ENCODE data around the gene CCDC6. TPM values are rescaled to one million over a fixed set of nuclear protein-coding genes. Genes with fewer than 3 reads are reported as not detected.

CCDC6 gene
- total RNA-seq, 1 experiment from 2014 or later = 37.6 TPM

DNA sequence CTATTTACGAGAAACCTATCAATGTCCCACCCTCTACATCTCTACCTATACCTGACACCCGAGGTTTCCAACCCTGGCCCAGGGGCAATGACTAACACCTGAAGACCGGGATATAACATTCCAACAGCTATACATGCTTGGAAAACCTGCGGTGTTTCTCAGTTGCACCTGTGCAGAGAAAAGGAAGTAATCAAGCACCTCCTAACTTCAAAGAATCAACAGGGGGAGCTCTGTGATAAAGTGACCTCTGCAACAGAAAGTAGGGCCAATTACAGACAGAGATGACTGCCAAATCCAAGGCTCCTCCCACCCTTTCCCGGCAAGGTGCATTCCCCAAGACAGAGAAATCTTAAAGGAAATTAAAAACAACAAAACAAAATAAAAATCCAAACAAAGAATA lies 41.3 kb downstream of the CCDC6 start:
- intact Hi-C loops (cut with micrococcal nuclease) = loop anchor here (1.0 to 10.0 kb wide), 4 partner anchors 42 to 340 kb away; partner anchors contain the start of gene CCDC6
- peaks cover 31% of the 10 kb centered on the region for H4K20me1 ChIP-seq (ENCODE audit: low read length)

DNA sequence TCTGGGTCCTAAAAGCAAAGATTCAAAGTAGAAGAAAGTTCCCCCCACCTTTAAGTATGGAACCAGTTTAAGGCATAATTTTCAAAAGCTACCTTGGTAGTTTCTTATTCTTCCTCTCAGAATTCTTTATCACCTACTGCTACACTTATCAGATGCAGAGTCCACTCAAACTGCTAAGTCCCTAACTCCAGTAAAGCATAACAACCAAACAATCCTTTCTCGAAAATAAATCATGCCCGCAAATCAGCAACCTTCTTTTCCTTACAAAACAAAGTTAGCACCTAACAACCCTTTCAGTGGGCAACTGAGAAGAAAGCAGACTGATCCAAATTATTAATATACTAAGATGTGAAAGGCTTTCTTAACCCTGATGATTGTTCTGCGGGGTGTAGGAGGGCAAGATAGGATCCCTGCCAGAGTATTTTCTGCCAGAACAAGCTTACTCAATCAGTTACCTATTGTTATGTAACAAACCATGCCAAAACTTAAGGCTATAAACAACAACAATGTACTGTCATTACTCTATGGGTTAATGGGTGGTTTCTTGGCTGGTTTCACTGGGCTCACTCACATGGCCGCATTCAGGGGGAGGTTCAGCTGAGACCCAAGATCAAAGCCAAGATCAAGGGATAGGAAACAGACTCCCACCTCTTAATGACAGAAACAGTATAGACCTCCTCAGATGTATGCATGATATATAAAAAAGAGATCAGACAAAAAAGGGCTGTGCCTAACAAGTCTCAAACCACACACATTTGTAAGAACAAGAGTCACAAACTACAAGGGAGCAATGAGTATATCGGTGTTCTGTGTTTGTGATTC lies 42.0 kb downstream of the CCDC6 start:
- DNase-seq (no peak), ATAC-seq (peak; percentile 10; the same call in 1 of the 2 replicates)
- no peak overlapping the region for H3K27ac ChIP-seq (ENCODE audit: low read length)

More for the DNA sequence above, 41.3 kb downstream of the CCDC6 start:
- no peak overlapping the region for H3K4me3 ChIP-seq (ENCODE audit: low read length)
- H3K9me2 ChIP-seq (replicated peaks; ENCODE audit: low read length) = no peaks in the 10 kb centered on the region
- H2AFZ ChIP-seq (ENCODE audit: low read length) = no peak overlapping the region
- ATAC-seq (peak; percentile 81), DNase-seq (peak; percentile 90)
- POLR2A ChIA-PET (ENCODE audit: unreplicated experiment) = interaction anchor here (0.6 to 1.1 kb wide), 4 partner anchors 20 to 166 kb away, joined by 4 to 10 read pairs (median 4); partner anchors contain the start of gene CCDC6
- H3K79me2 ChIP-seq (ENCODE audit: low read length) = peaks cover 97% of the 10 kb centered on the region
- BruUV-seq (replicated peaks) = no TSS peak
- H3K4me1 ChIP-seq (ENCODE audit: insufficient read depth, low read length) = peaks cover 19% of the 10 kb centered on the region
- no peak overlapping the region for H3K9ac ChIP-seq (ENCODE audit: low read length)
- H3K9me3 ChIP-seq (ENCODE audit: low read length) = no peaks in the 10 kb centered on the region
- CTCF ChIA-PET = interaction anchor here (0.7 to 2.2 kb wide), 4 partner anchors 34 to 178 kb away, joined by 3 to 12 read pairs (median 4); partner anchors contain the start of gene CCDC6
- TF ChIP-seq, protein P1, sequence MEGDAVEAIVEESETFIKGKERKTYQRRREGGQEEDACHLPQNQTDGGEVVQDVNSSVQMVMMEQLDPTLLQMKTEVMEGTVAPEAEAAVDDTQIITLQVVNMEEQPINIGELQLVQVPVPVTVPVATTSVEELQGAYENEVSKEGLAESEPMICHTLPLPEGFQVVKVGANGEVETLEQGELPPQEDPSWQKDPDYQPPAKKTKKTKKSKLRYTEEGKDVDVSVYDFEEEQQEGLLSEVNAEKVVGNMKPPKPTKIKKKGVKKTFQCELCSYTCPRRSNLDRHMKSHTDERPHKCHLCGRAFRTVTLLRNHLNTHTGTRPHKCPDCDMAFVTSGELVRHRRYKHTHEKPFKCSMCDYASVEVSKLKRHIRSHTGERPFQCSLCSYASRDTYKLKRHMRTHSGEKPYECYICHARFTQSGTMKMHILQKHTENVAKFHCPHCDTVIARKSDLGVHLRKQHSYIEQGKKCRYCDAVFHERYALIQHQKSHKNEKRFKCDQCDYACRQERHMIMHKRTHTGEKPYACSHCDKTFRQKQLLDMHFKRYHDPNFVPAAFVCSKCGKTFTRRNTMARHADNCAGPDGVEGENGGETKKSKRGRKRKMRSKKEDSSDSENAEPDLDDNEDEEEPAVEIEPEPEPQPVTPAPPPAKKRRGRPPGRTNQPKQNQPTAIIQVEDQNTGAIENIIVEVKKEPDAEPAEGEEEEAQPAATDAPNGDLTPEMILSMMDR (conservative IDR thresholded peaks at IDR 0.05; ENCODE audit: low read depth, low read length) = peak; percentile 93
- TF ChIP-seq EZH2phosphoT487 (IDR thresholded peaks at IDR 0.05; ENCODE audit: borderline replicate concordance, low read length) = no peak
- H3K36me3 ChIP-seq (ENCODE audit: low read depth, low read length) = no peaks in the 10 kb centered on the region
- no peak overlapping the region for H3K27ac ChIP-seq (ENCODE audit: low read length)
- no peaks in the 10 kb centered on the region for H3F3A ChIP-seq (ENCODE audit: low read length, unreplicated experiment)
- peak overlapping the region; percentile 29 for H3K4me2 ChIP-seq (ENCODE audit: low read length)
- no peaks in the 10 kb centered on the region for H3K27me3 ChIP-seq (ENCODE audit: low read length)

More for the DNA sequence above, 42.0 kb downstream of the CCDC6 start:
- H3K4me3 ChIP-seq (ENCODE audit: low read length) = no peak overlapping the region
- no peaks in the 10 kb centered on the region for H3K9me2 ChIP-seq (replicated peaks; ENCODE audit: low read length)
- H3K79me2 ChIP-seq (ENCODE audit: low read length) = peaks cover 97% of the 10 kb centered on the region
- no peaks in the 10 kb centered on the region for H3K9me3 ChIP-seq (ENCODE audit: low read length)
- intact Hi-C loops (cut with micrococcal nuclease) = loop anchor here (2.0 to 10.0 kb wide), 2 partner anchors 42 to 340 kb away; partner anchors contain the start of gene CCDC6
- no peaks in the 10 kb centered on the region for H3K27me3 ChIP-seq (ENCODE audit: low read length)
- H3K9ac ChIP-seq (ENCODE audit: low read length) = no peak overlapping the region
- H4K20me1 ChIP-seq (ENCODE audit: low read length) = peaks cover 31% of the 10 kb centered on the region
- no TSS peak for BruUV-seq (replicated peaks)
- ChIA-PET POLR2A (ENCODE audit: unreplicated experiment) (interaction anchor here (0.6 to 1.1 kb wide), 3 partner anchors 28 to 42 kb away, joined by 4 to 5 read pairs (median 4); partner anchors contain the start of gene CCDC6), CTCF (interaction anchor here (0.7 to 2.2 kb wide), 4 partner anchors 34 to 178 kb away, joined by 3 to 12 read pairs (median 4); partner anchors contain the start of gene CCDC6)
- TF ChIP-seq EZH2 (IDR thresholded peaks at IDR 0.05; ENCODE audit: low read length, unreplicated experiment) = no peak
- TF ChIP-seq, protein P1 (conservative IDR thresholded peaks at IDR 0.05; ENCODE audit: low read depth, low read length) = no peak
- no peak for TF ChIP-seq EZH2phosphoT487 (IDR thresholded peaks at IDR 0.05; ENCODE audit: borderline replicate concordance, low read length)
- no peaks in the 10 kb centered on the region for H3K36me3 ChIP-seq (ENCODE audit: low read depth, low read length)
- no peak overlapping the region for H2AFZ ChIP-seq (ENCODE audit: low read length)
- peaks cover 19% of the 10 kb centered on the region for H3K4me1 ChIP-seq (ENCODE audit: insufficient read depth, low read length)
- H3K4me2 ChIP-seq (ENCODE audit: low read length) = peak overlapping the region; percentile 29
- H3F3A ChIP-seq (ENCODE audit: low read length, unreplicated experiment) = no peaks in the 10 kb centered on the region
